Lung (tissue), 12 donors: ENCODE data around the gene EPS8L2. TPM values are rescaled to one million over a fixed set of nuclear protein-coding genes. Genes with fewer than 3 reads are reported as not detected.
A peak's percentile ranks its signal among the peaks of the same experiment; 100 is the strongest.

Source experiments
- ATAC-seq: fragments of 200-7000 bp; cut with Tn5 transposase; one replicate; pipeline ENCODE4 v1.9.1; 2020; ENCODE audit warnings: moderate number of reproducible peaks; ENCODE audit not compliant: insufficient read depth, low FRiP score
- DNase-seq, 3 donors: peaks; one replicate each; pipeline ENCODE4 v3.0.0-alpha.2; 2013 to 2017
- H3K27ac ChIP-seq, 2 donors: one replicate each; pipeline ENCODE4 v1.5.1; 2013; ENCODE audit warnings: mild to moderate bottlenecking in 2 of 2, moderate library complexity in 2 of 2, control low read depth in 1 of 2, inconsistent platforms in 1 of 2, low read depth in 1 of 2, low read length in 1 of 2
- H3K27me3 ChIP-seq, 3 donors: one replicate each; pipeline ENCODE4 v1.5.1; 2013; ENCODE audit warnings: low read length in 2 of 3; ENCODE audit not compliant: control insufficient read depth in 3 of 3, insufficient read depth in 3 of 3
- H3K36me3 ChIP-seq, 4 donors: one replicate each; pipeline ENCODE4 v1.5.1; 2013; ENCODE audit warnings: low read length in 4 of 4, mild to moderate bottlenecking in 1 of 4, moderate library complexity in 1 of 4; ENCODE audit not compliant: control insufficient read depth in 4 of 4, insufficient read depth in 4 of 4
- H3K4me1 ChIP-seq, 5 donors: one replicate each; pipeline ENCODE4 v1.5.1; 2013; ENCODE audit warnings: low read length in 5 of 5, mild to moderate bottlenecking in 2 of 5, moderate library complexity in 1 of 5; ENCODE audit not compliant: control insufficient read depth in 5 of 5, insufficient read depth in 5 of 5
- H3K4me3 ChIP-seq: one replicate; pipeline ENCODE4 v1.5.1; 2013; ENCODE audit warnings: mild to moderate bottlenecking, control low read depth, moderate library complexity
- H3K9ac ChIP-seq, 2 donors: one replicate each; pipeline ENCODE4 v1.5.1; 2013; ENCODE audit warnings: low read length in 2 of 2, control low read depth in 1 of 2; ENCODE audit not compliant: insufficient read depth in 1 of 2
- H3K9me3 ChIP-seq, 4 donors: one replicate each; pipeline ENCODE4 v1.5.1; 2013; ENCODE audit warnings: low read length in 3 of 4, mild to moderate bottlenecking in 1 of 4, moderate library complexity in 1 of 4; ENCODE audit not compliant: control insufficient read depth in 4 of 4, insufficient read depth in 3 of 4
- CTCF ChIP-seq: IDR thresholded peaks from 2 replicates; pipeline ENCODE4 v1.5.1; 2012; ENCODE audit warnings: mild to moderate bottlenecking; ENCODE audit errors: control extremely low read depth, extremely low read depth
- WGBS, 2 donors: extraction: QIAGEN DNeasy Blood & Tissue Kit; methylation state at CpG; one replicate each; pipeline ENCODE4 v1.1.7; 2013; 5-methylcytosine and 5-hydroxymethylcytosine counted together
- polyA plus RNA-seq, 2 donors: library from polyadenylated mRNA; stranded (reverse); fragments of 200-250 nt; gene quantifications; one replicate each; pipeline ENCODE4 v1.2.1, GENCODE V29; 2013
- total RNA-seq, 2 donors: library from RNA; depleted of rRNA in 1 of 2; stranded (reverse); fragments of >200 nt in 1 of 2; gene quantifications; one replicate each; pipeline ENCODE4 v1.2.1, GENCODE V29; 2014 to 2021
- donor health status: control.
- donor health status: control.
- donor health status: Bipolar disorder and iron deficiency.
- donor health status: healthy.
- donor health status: DM: yes; HTN: yes; CAD: no.

EPS8L2 gene
- total and polyA plus RNA-seq, 4 donors, result 35.6 to 166 (median 103) TPM

- ATAC-seq (no peak), DNase-seq (no peak)
- Histone ChIP-seq H3K4me3 (no peak overlapping the region), H3K27ac (peak overlapping the region in 1 of 2 donors; percentile 78), H3K9me3 (no peaks in the 10 kb centered on the region), H3K9ac (no peak overlapping the region), H3K4me1 (peaks cover 0 to 21% (median 0%) of the 10 kb centered on the region in 5 donors), H3K36me3 (peaks cover 0 to 15% (median 7%) of the 10 kb centered on the region in 4 donors), H3K27me3 (peaks cover 0 to 4% (median 0%) of the 10 kb centered on the region in 3 donors)
- 86 to 95% methylated on average over 18 of the region's 18 CpGs for WGBS, 2 donors
- no peak for TF ChIP-seq CTCF
Measured at GRCh38 chr11:704228-704674, 1.8 kb upstream of the EPS8L2 start.

GRCh38 chr11:704781-705645, 1.0 kb upstream of the EPS8L2 start:
- Histone ChIP-seq H3K9ac (peak overlapping the region in 1 of 2 donors; percentile 25), H3K27ac (peak overlapping the region in 1 of 2 donors; percentile 78), H3K4me1 (peaks cover 0 to 24% (median 0%) of the 10 kb centered on the region in 5 donors), H3K9me3 (no peaks in the 10 kb centered on the region), H3K36me3 (peaks cover 0 to 13% (median 3%) of the 10 kb centered on the region in 4 donors), H3K27me3 (peaks cover 0 to 4% (median 0%) of the 10 kb centered on the region in 3 donors), H3K4me3 (no peak overlapping the region)
- no peak for TF ChIP-seq CTCF
- WGBS, 2 donors, result 49 to 75% methylated on average over 23 to 27 of the region's 27 CpGs
- ATAC-seq (peak; percentile 54), DNase-seq (no peak)

DNA sequence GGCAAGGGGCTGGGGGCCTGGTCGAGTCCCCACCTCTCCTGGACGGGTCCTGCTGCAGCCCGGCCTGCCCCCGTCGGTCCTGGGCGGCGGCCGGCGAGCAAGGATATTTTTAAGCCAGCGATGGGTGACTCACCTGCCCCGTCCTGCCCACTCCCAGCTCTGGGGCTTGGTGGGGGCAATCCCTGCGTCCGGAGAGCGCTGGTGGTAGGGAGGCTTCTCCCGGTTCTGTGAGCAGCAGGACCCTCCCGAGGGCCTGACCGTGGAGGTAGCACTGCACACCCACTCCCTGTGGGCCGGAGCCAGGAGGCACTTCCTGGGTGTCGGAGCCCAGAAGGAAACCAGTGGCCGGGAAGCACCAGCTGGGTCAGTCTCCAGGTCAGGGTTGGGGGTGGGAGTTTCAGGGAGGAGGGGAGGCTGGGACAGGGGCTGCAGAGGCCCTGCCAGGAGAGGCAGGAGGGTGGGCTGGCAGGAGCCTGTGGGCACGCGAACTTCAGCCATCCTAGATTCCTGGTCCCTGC, 467 bp downstream of the EPS8L2 start:
- 11 to 13% methylated on average over 13 to 22 of the region's 22 CpGs for WGBS, 2 donors
- Histone ChIP-seq H3K4me3 (peak overlapping the region; percentile 54), H3K27ac (peak overlapping the region in 1 of 2 donors; percentile 80), H3K9ac (peak overlapping the region in 1 of 2 donors; percentile 25), H3K4me1 (peaks cover 0 to 30% (median 0%) of the 10 kb centered on the region in 5 donors), H3K9me3 (no peaks in the 10 kb centered on the region), H3K36me3 (peaks cover 0 to 11% (median 0%) of the 10 kb centered on the region in 4 donors), H3K27me3 (peaks cover 0 to 4% (median 0%) of the 10 kb centered on the region in 3 donors)
- TF ChIP-seq CTCF, result no peak
- ATAC-seq, result no peak
- DNase-seq, result no peak
